ENCODE data around the gene HES2. TPM values are rescaled to one million over a fixed set of nuclear protein-coding genes. Genes with fewer than 3 reads are reported as not detected.
"Not testable (repeated sequence)": the region's sequence is repeated elsewhere in the genome, so short reads cannot be mapped to it uniquely, and the experiment has no call there.

The HES2 gene
- total and polyA plus RNA-seq, 11 donors: 0.04 to 0.14 (median 0.12) TPM; not detected in 8

DNA sequence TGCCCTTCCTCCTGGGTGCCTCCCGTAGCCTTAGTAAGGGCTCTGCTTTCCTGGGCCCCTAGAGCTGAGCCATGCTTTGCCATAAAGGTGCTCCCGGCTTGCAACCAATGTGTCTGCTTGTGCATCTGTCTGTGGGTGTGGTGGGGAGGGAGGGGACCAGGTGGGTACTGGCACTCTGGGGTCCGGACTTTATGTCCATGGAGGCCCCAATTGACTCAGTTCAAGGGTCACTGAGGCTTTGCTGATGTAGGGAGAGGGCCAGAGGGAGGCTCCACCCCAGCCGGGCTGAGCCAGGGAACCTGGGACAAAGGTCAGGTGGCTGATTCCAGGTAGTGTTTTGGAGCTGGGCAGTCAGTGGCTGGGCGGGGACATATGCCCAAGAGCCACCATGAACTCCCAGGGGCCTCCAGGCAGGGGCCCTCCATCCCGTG lies 31.2 kb upstream of the HES2 start:
- intact Hi-C loops (cut with DNase I): no loop called here
- H3K4me1 ChIP-seq: peaks cover 0 to 46% (median 1%) of the 10 kb centered on the region in 12 donors
- DNase-seq: no peak
- no peaks in the 10 kb centered on the region for H3K9me3 ChIP-seq
- TF ChIP-seq POLR2A (IDR thresholded peaks at IDR 0.05): no peak
- TF ChIP-seq CTCF (IDR thresholded peaks at IDR 0.05): no peak
- no peaks in the 10 kb centered on the region for H3K36me3 ChIP-seq
- ATAC-seq: no peak
- no peak overlapping the region for H3K4me3 ChIP-seq
- H3K27me3 ChIP-seq: peaks cover 50 to 96% (median 85%) of the 10 kb centered on the region in 9 donors
- H3K27ac ChIP-seq: no peak overlapping the region
- 52 to 74% (median 68%) methylated on average over 5 to 6 of the region's 6 CpGs for WGBS, 4 donors

DNA sequence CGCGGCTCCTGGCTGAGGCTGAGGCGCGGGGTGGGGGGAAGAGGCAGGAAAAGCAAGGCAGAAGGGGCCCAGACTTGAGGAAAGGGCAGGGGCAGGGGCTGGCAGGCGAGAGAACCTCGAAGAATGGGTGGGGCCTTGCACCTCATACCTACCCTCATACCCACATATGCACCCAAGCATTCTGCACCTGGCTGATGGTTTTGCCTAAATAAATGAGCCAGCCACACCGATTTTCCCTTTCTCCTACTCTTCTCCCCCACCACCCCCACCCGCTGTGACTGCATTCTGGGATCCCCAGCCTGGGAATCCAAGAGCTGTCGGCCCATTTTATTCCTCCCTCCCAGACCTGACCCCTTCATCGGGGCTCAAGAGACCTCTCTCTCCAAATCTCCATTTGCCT lies 30.8 kb upstream of the HES2 start:
- WGBS, 4 donors: 33 to 51% (median 42%) methylated on average over 10 of the region's 10 CpGs

GRCh38 chr1:6450005-6450450 lies 30.3 kb upstream of the HES2 start:
- Histone ChIP-seq H3K9me3 (no peaks in the 10 kb centered on the region), H3K27ac (no peak overlapping the region), H3K27me3 (peaks cover 50 to 94% (median 80%) of the 10 kb centered on the region in 9 donors), H3K36me3 (no peaks in the 10 kb centered on the region), H3K4me3 (no peak overlapping the region), H3K4me1 (peaks cover 0 to 37% (median 0%) of the 10 kb centered on the region in 12 donors)
- intact Hi-C loops (cut with DNase I): no loop called here
- 27 to 38% (median 33%) methylated on average over 4 to 7 of the region's 7 CpGs for WGBS, 4 donors
- ATAC-seq: no peak
- TF ChIP-seq POLR2A (IDR thresholded peaks at IDR 0.05): no peak
- no peak for TF ChIP-seq CTCF (IDR thresholded peaks at IDR 0.05)
- no peak for DNase-seq

More for the DNA sequence above, 30.8 kb upstream of the HES2 start:
- H3K27ac ChIP-seq; H3K36me3 ChIP-seq; H3K9me3 ChIP-seq; ATAC-seq; DNase-seq; H3K4me3 ChIP-seq; intact Hi-C loops (cut with DNase I): not testable (repeated sequence)
- Histone ChIP-seq H3K27me3 (peaks cover 50 to 94% (median 82%) of the 10 kb centered on the region in 9 donors), H3K4me1 (peaks cover 0 to 42% (median 1%) of the 10 kb centered on the region in 12 donors)

DNA sequence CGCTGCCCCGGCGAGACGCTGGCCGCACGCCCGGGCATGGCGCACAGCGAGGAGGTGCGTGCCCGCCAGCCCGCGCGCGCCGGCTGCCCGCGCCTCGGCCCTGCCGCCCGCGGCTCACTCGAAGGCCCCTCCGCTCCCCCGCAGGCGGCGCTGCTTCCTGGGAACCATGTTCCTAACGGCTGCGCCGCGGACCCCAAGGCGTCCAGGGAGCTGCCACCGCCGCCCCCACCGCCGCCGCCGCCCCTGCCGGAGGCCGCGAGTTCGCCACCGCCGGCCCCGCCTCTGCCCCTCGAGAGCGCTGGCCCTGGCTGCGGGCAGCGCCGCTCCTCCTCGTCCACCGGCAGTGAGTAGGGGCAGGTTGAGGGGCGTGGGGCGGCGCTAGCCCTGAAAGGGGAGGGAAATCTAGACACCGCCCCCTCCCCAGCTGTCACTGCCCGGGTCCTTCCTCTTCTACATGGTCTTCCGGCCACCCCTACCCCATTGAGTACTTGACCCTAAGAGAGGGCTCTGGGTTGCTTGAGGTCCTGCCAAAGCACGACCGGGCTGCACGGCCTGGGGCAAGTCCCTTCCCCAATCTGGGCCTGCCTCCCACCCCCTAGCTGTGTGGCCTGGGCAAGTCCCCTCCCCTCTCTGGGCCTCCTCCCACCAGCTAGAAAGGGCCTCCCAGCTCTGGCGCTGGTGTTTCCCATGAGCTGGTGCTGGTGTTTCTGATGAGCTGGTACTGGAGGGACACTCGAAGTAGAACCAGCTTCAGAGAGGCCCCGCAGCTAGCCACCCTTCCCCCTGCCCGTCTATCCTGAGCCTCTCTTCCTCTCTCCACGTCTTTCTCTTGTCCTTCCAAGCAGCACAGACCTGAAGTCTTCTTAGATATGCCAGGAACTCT lies 29.3 kb upstream of the HES2 start:
- Histone ChIP-seq H3K27me3 (peaks cover 45 to 94% (median 71%) of the 10 kb centered on the region in 9 donors), H3K4me3 (peak overlapping the region in 5 of 12 donors; percentile 3 to 32 (median 19)), H3K36me3 (no peaks in the 10 kb centered on the region), H3K4me1 (peaks cover 0 to 27% (median 0%) of the 10 kb centered on the region in 12 donors), H3K27ac (no peak overlapping the region), H3K9me3 (no peaks in the 10 kb centered on the region)
- ATAC-seq (peak in 1 of 4 donors; percentile 32), DNase-seq (no peak)
- WGBS, 4 donors: 4 to 15% (median 5%) methylated on average over 20 to 66 of the region's 66 CpGs
- intact Hi-C loops (cut with DNase I): no loop called here
- no peak for TF ChIP-seq POLR2A (IDR thresholded peaks at IDR 0.05)
- TF ChIP-seq CTCF (IDR thresholded peaks at IDR 0.05): peak in 2 of 12 donors; percentile 10 to 17

Measured in heart left ventricle (tissue), 16 donors.